DOHH2 (cell line): ENCODE results near the gene CYB5D1.

Experiments
- H3F3A ChIP-seq: fragments of 200-600 bp; sonication (generic), shearing (Covaris generic); 2 replicates; pipeline ENCODE4 v1.6.0; 2016; ENCODE audit warnings: antibody characterized with exemption, mild to moderate bottlenecking; ENCODE audit not compliant: control insufficient read depth, insufficient read depth
- H3K27ac ChIP-seq: fragments of 200-600 bp; sonication (generic); 2 replicates; pipeline ENCODE4 v1.5.1; 2014; ENCODE audit warnings: low read depth, mild to moderate bottlenecking, low read length, moderate library complexity
- H3K27me3 ChIP-seq: fragments of 200-600 bp; sonication (generic); 2 replicates; pipeline ENCODE4 v1.6.1; 2014; ENCODE audit warnings: mild to moderate bottlenecking, low read length, mixed read lengths; ENCODE audit not compliant: control insufficient read depth
- H3K36me3 ChIP-seq: fragments of 200-600 bp; sonication (generic); 2 replicates; pipeline ENCODE4 v1.6.1; 2014; ENCODE audit warnings: mild to moderate bottlenecking, low read length, moderate library complexity, mixed read lengths; ENCODE audit not compliant: control insufficient read depth
- H3K4me1 ChIP-seq: fragments of 200-600 bp; sonication (generic); 2 replicates; pipeline ENCODE4 v1.6.1; 2014; ENCODE audit warnings: mild to moderate bottlenecking, low read length, mixed read lengths; ENCODE audit not compliant: control insufficient read depth
- H3K4me2 ChIP-seq: fragments of 200-600 bp; sonication (generic); 2 replicates; pipeline ENCODE4 v1.6.0; 2014; ENCODE audit warnings: mild to moderate bottlenecking, low read length, moderate library complexity
- H3K4me3 ChIP-seq: fragments of 200-600 bp; sonication (generic); 2 replicates; pipeline ENCODE4 v1.5.1; 2014; ENCODE audit warnings: mild to moderate bottlenecking, low read length, mixed read lengths
- H3K79me2 ChIP-seq: fragments of 200-600 bp; sonication (generic); 2 replicates; pipeline ENCODE4 v1.6.1; 2014; ENCODE audit warnings: mild to moderate bottlenecking, low read length, mixed read lengths; ENCODE audit not compliant: control insufficient read depth
- H3K9me2 ChIP-seq: fragments of 200-600 bp; sonication (generic); replicated peaks from 2 replicates; pipeline ENCODE4 v1.6.1; 2014; ENCODE audit warnings: mild to moderate bottlenecking, low read length, mixed read lengths; ENCODE audit not compliant: control insufficient read depth
- H3K9me3 ChIP-seq: fragments of 200-600 bp; sonication (generic); 2 replicates; pipeline ENCODE4 v1.6.1; 2014; ENCODE audit warnings: antibody characterized with exemption, low read length, mixed read lengths; ENCODE audit not compliant: control insufficient read depth, insufficient read depth
- H4K20me1 ChIP-seq: fragments of 200-600 bp; sonication (generic); 2 replicates; pipeline ENCODE4 v1.6.0; 2014; ENCODE audit warnings: low read depth, mild to moderate bottlenecking, antibody characterized with exemption, low read length, moderate library complexity; ENCODE audit not compliant: control insufficient read depth, insufficient read depth
- EZH2phosphoT487 ChIP-seq: fragments of 200-600 bp; sonication (generic); IDR thresholded peaks from 2 replicates; pipeline ENCODE4 v1.6.1; 2017; ENCODE audit warnings: borderline replicate concordance, mild to moderate bottlenecking, antibody characterized with exemption, low read length, moderate library complexity, mixed read lengths
- TF ChIP-seq, protein P1 (sequence below): fragments of 200-600 bp; sonication (generic); IDR thresholded peaks from one replicate; pipeline ENCODE4 v1.5.1; 2014; ENCODE audit warnings: antibody characterized with exemption, mild to moderate bottlenecking, low read depth, low read length; ENCODE audit not compliant: poor library complexity, severe bottlenecking

The CYB5D1 gene

DNA sequence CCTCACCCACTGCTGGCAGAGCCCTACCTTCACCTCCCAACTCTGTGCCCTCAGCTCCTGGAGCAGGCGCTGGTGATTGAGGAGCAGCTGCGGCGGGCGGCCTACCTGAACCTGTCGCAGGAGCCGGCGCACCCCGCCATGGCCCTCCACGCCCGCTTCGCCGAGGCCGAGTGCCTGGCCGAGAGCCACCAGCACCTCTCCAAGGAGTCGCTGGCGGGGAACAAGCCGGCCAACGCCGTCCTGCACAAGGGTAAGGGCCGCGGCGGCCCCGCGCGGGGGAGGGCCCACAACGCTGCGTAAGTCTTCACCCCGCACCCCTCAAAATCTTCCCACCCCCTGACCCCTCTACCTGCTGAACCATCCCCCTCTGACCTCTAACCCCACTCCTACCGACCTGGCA, 51.3 kb downstream of the CYB5D1 start:
- peaks cover 11% of the 10 kb centered on the region for H3F3A ChIP-seq
- TF ChIP-seq, protein P1, sequence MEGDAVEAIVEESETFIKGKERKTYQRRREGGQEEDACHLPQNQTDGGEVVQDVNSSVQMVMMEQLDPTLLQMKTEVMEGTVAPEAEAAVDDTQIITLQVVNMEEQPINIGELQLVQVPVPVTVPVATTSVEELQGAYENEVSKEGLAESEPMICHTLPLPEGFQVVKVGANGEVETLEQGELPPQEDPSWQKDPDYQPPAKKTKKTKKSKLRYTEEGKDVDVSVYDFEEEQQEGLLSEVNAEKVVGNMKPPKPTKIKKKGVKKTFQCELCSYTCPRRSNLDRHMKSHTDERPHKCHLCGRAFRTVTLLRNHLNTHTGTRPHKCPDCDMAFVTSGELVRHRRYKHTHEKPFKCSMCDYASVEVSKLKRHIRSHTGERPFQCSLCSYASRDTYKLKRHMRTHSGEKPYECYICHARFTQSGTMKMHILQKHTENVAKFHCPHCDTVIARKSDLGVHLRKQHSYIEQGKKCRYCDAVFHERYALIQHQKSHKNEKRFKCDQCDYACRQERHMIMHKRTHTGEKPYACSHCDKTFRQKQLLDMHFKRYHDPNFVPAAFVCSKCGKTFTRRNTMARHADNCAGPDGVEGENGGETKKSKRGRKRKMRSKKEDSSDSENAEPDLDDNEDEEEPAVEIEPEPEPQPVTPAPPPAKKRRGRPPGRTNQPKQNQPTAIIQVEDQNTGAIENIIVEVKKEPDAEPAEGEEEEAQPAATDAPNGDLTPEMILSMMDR, result no peak
- TF ChIP-seq EZH2phosphoT487, result no peak
- no peak overlapping the region for H3K4me2 ChIP-seq
- no peaks in the 10 kb centered on the region for H3K9me3 ChIP-seq
- H3K4me1 ChIP-seq, result peaks cover 18% of the 10 kb centered on the region
- no peak overlapping the region for H3K4me3 ChIP-seq
- H3K79me2 ChIP-seq, result no peaks in the 10 kb centered on the region
- H3K36me3 ChIP-seq, result peaks cover 91% of the 10 kb centered on the region
- H3K27me3 ChIP-seq, result no peaks in the 10 kb centered on the region
- H3K27ac ChIP-seq, result no peak overlapping the region
- H3K9me2 ChIP-seq, result no peaks in the 10 kb centered on the region
- no peaks in the 10 kb centered on the region; the same call in 1 of the 2 replicates for H4K20me1 ChIP-seq

DNA sequence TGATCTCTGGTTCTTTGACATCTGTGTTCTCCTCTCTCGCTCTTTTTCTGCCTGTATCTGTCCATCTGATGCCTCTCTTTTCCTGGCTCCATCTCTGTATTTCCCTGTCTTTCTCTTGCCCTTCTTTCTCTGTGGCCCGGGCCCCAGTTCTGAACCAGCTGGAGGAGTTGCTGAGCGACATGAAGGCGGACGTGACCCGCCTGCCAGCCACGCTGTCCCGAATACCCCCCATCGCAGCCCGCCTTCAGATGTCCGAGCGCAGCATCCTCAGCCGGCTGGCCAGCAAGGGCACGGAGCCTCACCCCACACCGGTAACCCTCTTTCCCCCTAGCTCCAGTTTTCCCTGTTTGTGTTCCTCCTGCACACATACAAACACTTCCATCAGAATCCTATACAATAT, 52.5 kb downstream of the CYB5D1 start:
- Histone ChIP-seq H4K20me1 (no peaks in the 10 kb centered on the region; the same call in 1 of the 2 replicates), H3K27me3 (no peaks in the 10 kb centered on the region), H3K9me2 (no peaks in the 10 kb centered on the region), H3K9me3 (no peaks in the 10 kb centered on the region), H3K4me2 (no peak overlapping the region), H3K79me2 (no peaks in the 10 kb centered on the region), H3K4me3 (no peak overlapping the region), H3K4me1 (peaks cover 30% of the 10 kb centered on the region), H3K36me3 (peaks cover 82% of the 10 kb centered on the region), H3K27ac (no peak overlapping the region), H3F3A (peaks cover 16% of the 10 kb centered on the region)
- TF ChIP-seq, protein P1, result no peak
- TF ChIP-seq EZH2phosphoT487, result no peak

DNA sequence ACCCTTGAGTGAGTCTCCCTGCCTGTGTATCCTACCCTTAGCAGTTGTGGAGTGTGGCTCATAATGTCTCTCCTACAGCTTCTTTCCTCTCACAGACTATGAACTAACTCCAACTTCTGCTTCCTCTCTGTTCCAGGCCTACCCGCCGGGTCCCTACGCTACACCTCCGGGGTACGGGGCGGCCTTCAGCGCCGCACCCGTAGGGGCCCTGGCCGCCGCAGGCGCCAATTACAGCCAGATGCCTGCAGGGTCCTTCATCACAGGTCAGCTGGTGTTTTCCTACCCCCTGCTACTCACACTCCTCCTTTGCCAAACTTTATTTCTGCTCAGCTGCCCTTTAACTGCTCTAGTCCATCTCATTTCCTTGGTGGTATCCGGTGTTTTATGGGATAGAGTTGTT, 52.9 kb downstream of the CYB5D1 start:
- Histone ChIP-seq H3K27me3 (no peaks in the 10 kb centered on the region), H3K4me1 (peaks cover 33% of the 10 kb centered on the region), H3K4me3 (no peak overlapping the region), H3F3A (peaks cover 17% of the 10 kb centered on the region), H3K36me3 (peaks cover 77% of the 10 kb centered on the region), H3K9me3 (no peaks in the 10 kb centered on the region), H3K4me2 (no peak overlapping the region), H3K9me2 (no peaks in the 10 kb centered on the region), H4K20me1 (no peaks in the 10 kb centered on the region), H3K27ac (no peak overlapping the region), H3K79me2 (no peaks in the 10 kb centered on the region)
- no peak for TF ChIP-seq EZH2phosphoT487
- TF ChIP-seq, protein P1, result no peak

DNA sequence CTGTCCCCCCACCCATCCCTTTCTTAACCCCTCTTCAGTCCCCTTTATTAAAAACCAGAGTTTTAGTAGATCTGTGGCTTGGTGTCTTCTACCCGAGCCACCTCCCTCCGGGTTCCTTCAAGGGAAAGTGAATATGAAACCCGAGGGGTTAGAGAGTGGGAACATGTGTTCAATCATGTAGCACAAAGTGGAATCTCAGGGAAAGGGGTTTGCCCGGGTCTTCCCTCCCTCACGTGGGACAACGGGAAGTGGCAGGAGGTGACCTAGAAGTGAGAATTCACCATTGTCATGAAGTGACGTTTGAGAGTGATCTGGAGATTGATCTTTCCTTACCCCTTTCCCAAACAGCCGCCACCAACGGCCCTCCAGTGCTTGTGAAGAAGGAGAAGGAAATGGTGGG, 53.3 kb downstream of the CYB5D1 start:
- Histone ChIP-seq H4K20me1 (no peaks in the 10 kb centered on the region), H3K9me2 (no peaks in the 10 kb centered on the region), H3K27me3 (no peaks in the 10 kb centered on the region), H3K79me2 (no peaks in the 10 kb centered on the region), H3K27ac (no peak overlapping the region), H3K4me2 (no peak overlapping the region), H3K9me3 (no peaks in the 10 kb centered on the region), H3K36me3 (peaks cover 73% of the 10 kb centered on the region), H3K4me3 (no peak overlapping the region), H3K4me1 (peaks cover 35% of the 10 kb centered on the region), H3F3A (peaks cover 17% of the 10 kb centered on the region)
- TF ChIP-seq, protein P1, result no peak
- no peak for TF ChIP-seq EZH2phosphoT487
